GM20431 (cell line): ENCODE measurements around the gene CPA5.

Source experiments
- in situ Hi-C: fragments of 300-500 bp; cut with MseI, MboI; formaldehyde crosslinking; loops from one replicate; pipeline ENCODE4 v1.15.0; 2020; ENCODE audit warnings: low sequenced_read_pairs; ENCODE audit not compliant: unreplicated experiment

The CPA5 gene

DNA sequence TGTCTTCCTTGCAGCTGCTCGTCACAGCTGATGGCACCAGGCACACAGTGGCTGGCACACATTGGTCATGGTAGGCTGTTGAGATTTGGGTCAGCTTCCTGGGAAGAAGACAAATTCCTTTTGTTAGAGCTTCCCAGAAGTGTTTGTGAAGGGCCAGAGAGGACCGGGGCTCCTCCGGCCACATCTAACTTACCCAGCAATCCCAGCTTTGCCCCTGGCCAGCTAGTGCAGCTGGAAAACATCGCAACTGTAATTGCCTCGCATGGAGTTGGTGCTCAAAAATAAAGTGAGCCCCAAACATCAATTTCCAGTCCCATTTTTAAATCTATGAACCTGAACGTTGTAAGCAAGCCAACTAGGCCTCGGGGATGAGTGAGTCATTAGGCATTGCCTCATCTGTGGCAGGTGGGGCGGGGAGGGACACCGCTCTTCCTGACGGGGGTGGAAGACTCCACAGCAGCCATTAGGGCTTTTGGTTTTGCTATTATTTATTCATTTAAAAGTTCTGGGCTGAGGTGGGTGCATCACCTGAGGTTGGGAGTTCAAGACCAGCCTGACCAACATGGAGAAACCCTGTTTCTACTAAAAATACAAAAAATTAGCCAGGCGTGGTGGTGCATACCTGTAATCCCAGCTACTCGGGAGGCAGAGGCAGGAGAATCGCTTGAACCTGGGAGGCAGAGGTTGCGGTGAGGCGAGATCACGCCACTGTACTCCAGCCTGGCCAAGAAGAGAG lies 12.4 kb downstream of the CPA5 start:
- in situ Hi-C loops: no loop called here

DNA sequence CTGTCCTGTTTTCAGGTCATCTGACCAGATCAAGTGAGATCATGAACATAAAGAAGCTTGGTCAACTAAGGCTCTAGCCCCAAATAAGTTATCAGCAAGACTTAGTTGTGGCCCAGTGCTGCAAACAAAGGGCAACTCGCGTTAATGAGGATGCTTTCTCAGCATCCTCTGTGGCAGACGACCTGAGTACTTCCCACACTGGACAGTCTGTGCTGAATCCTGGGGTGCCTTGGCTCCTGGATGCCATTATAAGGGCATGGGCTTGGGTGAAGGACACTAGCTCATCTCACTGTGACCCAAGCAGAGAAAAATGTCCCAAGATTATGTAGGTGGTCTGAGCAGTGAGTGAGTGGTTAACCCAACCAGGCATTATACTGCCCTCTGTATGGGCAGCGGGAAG lies 13.9 kb downstream of the CPA5 start:
- in situ Hi-C loops: no loop called here

DNA sequence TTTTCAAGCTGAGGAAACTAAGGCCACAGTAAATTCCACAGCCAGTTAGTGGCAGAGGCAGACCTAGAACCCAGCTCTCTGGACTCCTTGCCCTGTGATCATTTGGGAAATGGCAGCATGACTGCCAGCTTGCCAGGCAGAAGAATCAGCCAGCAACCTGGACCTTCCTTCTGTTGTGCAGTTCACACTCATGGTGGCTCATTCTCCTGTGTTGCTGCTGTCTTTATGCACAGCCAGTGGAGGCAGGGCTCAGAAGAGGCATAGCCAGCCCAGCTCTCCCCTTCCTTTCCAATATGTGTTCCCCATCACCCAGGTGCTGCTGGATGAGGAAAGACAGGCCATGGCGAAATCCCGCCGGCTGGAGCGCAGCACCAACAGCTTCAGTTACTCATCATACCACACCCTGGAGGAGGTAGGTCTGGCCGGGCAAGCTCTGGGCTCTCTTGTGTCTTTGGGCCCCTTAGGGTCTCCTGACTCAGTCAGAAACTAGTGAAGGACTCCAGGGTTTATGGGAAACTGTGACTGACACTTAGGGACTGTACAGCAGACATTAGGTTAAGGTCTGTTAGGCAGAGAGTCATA lies 14.8 kb downstream of the CPA5 start:
- in situ Hi-C loops: no loop called here

DNA sequence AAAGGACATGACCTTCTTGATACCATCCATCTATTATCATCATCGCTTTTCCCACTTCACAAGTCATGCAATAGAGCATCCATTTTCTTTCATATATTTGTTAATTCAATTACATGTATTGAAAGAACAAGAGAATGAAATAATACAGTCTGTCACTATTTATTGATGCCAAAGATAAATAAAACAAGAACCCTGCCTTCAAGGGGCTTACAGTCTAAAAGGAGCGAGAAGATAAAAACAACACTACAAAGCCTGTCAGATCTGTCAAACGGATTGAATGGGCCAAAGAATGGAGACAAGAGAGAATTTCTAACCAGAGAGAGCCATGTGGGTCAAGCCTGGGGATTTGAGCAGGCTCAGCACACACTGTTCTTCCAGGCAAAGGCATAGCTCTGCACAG lies 15.9 kb downstream of the CPA5 start:
- in situ Hi-C loops: no loop called here

DNA sequence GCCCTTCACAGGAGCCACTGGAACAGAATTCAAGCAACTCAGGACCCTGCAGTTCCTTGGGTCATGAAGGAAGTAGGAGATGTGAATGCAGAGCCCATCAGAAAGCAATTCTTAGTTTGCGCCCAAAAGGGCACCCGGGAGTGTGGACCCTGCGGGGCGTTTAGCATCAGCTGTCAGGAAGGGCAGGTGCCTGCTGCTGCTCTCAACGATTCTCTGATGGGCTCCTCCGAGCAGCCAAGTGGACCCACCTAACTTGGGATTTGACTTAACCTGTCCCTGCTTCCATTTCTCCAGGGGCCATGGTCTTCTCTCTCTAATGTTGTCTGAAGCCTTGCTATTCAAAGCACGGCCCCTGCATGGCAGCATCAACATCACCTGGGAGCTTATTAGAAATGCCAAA lies 17.1 kb downstream of the CPA5 start:
- in situ Hi-C loops: no loop called here

DNA sequence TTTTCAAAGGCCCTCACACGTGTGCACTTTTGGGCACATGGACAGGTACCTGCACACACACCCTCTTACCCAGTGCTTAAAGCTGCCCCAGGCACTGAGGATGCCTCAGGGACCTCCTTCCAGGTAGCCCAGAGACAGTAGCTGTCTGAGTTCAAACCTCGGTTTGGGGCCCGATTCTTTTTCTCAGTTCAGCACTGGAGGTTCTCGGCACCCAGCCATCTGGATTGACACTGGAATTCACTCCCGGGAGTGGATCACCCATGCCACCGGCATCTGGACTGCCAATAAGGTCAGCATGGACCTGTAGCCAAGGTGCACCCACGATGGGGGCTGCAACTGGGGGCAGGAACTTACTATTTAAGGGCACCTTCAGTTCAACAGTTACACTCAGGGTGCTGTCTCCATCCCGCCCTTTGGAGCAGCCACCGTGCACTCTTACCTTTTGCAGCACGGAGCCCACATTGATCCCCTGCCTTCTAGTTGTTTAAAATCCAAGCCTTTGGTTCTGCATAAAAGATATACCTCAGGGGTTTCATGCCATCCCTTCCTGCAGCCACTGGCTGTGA lies 17.7 kb downstream of the CPA5 start:
- in situ Hi-C loops: no loop called here

DNA sequence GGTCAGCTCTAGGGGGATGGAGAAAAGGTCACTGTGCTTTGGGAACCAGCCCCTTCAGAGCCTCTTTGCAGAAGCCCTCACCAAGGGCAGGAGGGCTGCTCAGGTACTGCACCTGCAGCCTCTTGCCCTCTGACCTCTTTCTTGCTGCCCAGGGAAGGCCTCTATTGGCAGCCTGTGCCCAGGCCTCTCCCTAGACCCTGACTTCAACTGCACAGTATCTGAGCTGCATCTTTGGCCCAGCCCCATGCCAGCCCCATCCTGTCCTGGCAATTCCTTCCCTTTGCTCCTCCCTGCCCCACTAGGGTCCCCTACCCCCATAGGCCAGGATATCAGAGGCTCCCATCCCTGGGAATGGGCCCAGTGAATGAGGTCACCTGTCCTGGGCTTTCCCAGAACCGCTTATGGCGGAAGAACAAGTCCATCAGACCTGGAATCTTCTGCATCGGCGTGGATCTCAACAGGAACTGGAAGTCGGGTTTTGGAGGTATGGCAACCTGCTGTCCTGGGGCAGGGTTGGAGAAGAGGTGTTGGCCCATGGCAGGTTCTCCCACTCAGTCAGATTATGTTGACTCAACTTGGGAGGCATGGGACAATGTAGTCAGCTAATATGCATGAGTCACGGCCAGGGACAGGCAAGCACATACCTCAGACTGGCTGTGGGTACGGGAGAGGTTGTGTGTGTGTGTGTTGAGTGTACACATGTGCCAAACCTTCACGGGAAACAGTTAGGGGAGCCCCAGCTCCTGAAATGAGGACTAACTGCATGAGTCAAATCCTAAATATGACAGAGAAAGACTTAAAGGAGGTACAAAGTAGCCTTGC lies 18.6 kb downstream of the CPA5 start:
- in situ Hi-C loops: no loop called here

DNA sequence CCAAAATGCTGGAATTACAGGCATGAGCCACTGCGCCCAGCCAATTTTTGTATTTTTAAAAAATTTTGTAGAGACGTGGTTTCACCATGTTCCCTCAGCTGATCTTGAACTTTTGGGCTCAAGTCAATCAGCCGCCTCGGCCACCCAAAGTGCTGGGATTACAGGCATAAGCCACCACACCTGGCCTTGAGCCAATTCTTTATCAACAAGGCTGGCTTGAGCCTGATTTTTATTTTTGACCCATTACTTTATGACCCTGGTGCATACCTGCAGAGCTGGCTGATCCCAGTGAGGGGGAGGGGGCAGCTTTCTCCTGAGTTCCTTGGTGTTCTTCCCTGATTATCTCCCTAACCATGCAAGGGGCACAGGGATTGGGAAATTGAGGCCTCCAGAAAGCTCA lies 19.8 kb downstream of the CPA5 start:
- in situ Hi-C loops: no loop called here

DNA sequence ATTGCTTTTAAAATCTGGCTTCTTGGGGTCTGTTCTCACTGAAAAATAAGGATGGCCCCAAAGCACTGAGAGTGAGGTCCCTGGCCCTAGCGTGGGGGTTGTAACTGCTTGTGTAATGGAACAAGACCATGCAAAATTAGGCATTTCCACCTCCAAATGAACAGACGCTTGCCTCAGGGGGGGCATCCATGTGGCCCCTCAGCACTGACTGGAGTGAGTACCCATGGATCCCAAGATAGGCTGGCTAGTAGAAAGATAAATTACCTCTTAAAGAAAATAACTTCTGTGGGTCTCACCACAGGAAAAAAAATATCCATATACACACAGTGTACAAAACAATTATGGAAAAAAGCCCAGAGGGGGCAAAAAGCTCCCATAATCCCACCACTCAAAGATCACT lies 20.5 kb downstream of the CPA5 start:
- in situ Hi-C loops: no loop called here

DNA sequence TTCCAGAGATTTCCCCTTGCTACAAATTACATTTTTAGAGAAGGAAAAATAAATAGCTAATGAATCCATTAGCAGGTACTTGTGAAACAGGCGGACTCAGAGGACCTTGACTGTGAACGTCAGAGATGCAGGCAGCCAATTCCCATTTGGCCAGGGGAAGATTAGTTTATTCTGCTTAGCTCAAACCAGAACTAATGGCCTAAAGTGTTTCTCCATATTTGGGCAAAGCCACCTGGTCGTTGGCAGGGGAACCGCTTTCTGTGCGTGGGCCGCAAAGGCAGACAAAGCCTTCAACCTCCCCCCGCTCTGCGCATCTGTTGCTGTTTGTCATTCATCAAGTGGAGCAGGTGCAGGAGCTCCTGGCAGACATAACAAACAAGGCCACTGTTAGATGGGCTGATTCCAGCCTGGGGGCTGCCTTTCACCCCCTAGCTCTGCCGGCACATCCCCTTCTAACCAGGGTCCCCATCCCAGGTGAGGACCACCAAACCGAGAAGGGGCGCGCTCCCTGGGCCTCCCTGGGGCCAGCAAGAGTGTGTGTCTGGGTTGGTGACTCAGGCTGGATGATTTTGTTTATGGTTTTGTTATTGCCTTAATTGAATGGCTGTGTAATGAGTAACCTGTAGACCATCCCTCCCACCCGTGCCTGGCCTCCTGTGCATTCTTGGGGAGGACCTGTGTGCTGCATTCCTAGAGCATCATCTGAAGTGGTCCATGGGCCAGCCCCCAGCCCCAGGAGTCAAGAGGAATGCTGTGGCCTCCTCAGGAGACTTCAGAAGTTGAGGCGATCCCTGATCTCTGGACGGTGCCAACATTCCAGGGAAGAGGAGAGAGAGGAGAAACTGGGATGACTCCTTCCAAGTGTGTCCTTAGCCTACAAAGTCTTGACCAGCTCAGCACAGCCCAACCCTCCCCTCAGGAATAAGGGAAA lies 21.2 kb downstream of the CPA5 start:
- in situ Hi-C loops: no loop called here

DNA sequence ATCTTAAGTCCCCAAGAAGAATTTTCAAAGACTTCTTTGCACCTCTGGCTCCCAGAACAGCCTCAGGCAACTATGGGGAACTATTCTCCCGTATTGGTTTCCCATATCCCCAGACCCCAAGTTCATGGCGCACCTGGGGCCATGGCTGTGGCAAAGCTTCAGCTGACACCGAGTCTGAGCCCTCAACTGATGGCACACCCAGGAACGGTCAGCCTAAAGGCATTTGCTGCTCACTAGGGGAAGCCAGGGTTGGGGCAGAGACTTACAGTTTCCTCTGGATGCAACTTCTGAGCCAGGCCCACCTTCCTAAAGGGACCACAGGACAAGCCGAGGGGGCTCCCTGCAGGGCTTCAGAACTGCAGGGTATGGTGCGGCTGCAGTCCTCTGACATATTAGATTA lies 21.9 kb downstream of the CPA5 start:
- in situ Hi-C loops: no loop called here

DNA sequence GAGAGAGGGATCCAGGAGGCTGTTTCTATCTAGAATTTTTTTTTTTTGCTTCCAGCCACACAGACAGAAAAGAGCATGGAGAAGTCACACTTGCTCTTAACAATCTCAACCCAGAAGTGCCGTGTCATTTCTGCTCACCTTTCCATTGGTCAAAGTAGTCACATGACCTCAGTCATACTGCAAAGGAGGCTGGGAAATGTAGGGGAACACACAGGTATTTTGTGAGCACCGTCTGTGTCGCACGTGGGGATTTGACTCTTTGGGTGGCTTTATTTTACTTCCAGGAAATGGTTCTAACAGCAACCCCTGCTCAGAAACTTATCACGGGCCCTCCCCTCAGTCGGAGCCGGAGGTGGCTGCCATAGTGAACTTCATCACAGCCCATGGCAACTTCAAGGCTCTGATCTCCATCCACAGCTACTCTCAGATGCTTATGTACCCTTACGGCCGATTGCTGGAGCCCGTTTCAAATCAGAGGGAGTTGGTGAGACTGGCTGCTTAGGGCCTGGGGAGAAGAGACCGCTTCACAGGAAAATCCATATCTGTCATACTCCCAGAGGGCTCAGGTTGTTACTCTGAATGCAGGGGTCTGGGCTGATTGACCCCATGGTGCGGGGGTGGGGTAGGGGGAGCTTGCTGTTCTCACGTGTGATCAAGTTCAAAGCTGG lies 22.6 kb downstream of the CPA5 start:
- in situ Hi-C loops: no loop called here

DNA sequence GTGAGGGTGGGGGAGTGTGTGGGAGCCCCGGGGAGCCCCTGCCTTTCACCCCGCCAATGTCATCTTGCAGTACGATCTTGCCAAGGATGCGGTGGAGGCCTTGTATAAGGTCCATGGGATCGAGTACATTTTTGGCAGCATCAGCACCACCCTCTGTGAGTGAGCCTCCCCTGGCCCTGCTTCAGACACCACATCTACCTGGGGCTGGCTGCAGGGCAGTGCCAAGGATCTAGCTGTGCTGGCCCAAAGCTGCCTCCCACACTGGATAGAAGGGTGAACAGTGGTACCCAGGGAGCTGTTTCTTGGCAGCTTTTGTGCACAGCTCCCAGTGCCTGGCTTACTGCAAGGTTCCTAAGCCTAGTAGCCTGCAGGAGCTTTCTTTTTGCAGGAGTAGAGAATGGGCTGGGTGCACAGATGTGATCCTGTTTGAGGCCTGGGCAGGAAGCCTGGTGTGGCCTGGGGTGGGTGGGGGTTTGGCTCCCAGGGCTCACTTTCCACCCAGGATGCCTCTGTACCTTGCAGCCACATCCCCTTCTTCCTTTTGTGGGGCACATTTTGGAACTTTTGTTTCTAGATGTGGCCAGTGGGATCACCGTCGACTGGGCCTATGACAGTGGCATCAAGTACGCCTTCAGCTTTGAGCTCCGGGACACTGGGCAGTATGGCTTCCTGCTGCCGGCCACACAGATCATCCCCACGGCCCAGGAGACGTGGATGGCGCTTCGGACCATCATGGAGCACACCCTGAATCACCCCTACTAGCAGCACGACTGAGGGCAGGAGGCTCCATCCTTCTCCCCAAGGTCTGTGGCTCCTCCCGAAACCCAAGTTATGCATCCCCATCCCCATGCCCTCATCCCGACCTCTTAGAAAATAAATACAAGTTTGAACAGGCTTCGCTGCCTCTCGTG lies 23.5 kb downstream of the CPA5 start:
- in situ Hi-C loops: no loop called here

DNA sequence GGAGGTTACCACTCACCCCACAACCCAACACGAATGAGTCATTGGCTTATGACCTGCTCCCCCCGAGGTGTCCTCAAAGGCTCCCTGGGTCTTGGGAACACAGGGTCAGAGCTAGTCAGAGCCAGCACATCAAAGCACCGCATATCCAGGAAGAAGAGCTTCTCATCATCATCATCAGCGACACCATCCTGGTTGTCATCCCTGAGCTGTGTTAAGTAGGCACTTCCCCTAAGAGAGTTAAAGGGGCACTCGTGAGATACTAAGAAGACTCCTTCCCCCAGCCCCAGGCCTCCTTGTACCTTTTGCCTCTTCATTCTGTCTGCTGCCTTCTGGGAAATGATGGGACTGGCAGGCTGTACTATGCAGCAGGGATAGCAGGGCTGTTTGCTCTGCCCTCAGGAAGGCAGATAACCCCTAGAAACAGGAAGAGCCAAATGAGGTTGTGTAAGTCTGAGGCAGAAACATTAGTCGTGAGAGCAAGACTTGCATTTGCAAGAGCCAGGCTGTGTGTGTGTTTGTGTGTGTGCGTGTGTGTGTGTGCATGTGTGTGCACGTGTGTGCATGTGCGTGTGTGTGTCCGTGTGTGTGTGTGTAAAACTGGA lies 24.6 kb downstream of the CPA5 start:
- in situ Hi-C loops: no loop called here

DNA sequence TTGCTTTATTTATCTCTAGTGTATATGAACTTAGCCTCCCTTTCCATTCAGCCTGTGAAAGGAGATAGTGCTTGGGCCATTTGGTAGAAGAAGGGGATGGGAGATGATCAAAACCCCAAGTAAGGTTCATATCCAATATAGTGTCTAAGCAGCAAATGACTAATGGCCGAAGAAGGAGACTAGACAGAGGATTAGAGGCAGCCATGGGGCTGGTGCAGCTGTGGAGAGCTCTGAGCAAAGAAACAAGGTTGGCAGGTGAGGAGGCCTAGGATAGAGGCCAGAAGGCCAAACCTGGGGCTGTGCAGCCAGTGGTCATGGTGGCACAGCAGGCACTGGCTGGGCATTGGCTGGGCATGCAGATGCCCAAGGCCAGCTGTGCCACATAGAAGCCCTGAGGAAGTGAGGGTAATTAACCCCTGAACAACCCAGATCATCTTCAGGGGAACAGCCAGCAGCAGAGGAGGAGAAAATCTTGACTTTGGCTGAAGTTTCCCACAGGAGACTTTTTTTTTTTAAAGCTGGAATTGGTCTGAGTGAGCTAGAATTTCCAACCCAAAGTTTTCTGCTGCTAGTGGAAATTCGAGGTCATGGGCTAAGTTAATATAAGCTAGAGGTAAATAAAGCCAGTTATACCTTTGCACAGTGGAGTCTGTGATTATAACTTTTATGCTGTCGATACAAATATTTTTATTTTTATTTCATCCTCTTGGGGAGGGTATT lies 25.4 kb downstream of the CPA5 start:
- in situ Hi-C loops: no loop called here

DNA sequence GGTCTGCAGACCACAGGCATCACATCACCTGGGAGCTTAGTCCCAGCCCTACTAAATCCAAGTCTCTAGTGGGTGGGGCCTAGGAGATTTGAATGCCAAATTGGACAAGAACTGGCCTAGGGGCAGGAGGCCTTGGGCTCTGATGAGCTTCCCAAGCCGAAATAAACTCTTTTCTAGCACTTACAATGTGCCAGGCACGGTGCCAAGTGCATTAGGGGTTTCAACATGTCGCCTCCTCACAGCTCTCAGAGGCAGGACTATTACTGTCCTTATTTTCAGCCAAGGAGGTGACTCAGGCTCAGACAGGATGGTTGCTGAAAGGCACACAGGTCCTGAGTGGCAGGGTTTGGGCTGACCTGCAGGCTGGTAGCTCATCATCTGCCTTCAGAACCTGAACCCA lies 26.4 kb downstream of the CPA5 start:
- in situ Hi-C loops: no loop called here

DNA sequence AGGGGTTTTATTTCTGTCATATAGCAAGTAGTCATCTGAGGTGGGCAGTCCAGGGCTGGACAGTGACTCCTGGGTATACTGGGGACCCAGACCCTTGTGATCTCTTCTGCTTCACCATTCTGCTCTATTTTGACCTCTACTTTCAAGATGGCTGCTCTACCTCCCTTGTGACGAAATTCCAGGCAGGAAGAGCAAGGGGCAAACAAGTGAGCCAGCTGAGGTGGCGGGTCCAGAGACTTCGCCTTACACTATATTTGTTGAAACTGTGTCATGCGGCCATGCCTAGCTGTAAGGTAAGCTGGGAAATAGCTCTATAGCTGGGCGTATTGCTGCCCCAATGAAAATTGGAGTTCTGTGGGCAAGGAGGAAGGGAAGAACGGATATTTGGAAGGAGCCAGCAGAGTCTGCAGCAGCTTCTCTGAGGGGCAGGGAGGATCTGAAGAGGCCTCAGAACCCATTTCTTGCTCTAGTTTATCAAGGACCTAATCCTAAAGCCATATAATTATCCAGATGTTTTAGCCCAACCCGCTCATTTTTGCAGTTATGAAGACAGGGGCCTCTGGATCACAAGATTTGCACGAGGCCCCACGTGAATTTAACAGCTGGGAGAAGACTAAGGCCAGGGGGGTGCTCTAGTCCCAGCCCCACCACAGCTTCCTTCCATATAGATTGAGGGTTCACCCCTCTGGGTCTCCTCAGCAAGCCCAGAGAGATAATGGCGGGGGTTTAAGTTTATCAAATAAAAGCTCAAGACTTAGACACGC lies 28.0 kb downstream of the CPA5 start:
- in situ Hi-C loops: no loop called here
